Inflammatory macrophage (primary cell): ENCODE measurements around the gene ASB18.

Experiments
- DNase-seq, 2 donors: peaks; one replicate each; pipeline ENCODE4 v3.0.0-alpha.2; 2020 to 2022

The ASB18 gene

GRCh38 chr2:236205867-236206645, 58.1 kb downstream of the ASB18 start:
- no peak for DNase-seq

GRCh38 chr2:236204953-236205352, 59.3 kb downstream of the ASB18 start:
- DNase-seq: no peak

DNA sequence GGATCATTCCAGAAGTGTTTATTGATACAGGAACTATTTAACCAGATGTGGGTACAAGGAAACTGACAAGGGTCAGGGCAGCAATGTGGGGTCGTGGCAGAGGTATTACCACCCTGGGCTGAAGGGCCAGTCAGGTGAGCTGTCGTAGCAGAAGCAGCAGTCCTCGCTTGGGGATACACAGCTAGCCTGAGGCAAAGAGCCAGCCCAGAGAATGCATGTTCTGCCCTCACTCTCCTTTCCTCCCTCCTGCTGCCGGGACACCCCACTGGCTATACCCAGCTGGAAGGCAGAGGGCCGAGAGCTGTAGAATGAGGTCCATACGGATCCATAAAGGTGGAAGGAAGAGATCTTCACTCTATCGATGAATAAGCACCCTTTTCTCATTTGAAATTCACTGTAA, 63.8 kb downstream of the ASB18 start:
- DNase-seq: no peak

GRCh38 chr2:236196366-236196765, 67.8 kb downstream of the ASB18 start:
- DNase-seq: no peak

GRCh38 chr2:236195726-236196125, 68.5 kb downstream of the ASB18 start:
- no peak for DNase-seq

GRCh38 chr2:236194786-236195185, 69.4 kb downstream of the ASB18 start:
- no peak for DNase-seq

- no peak for DNase-seq
Measured at GRCh38 chr2:236193026-236193425, 71.2 kb downstream of the ASB18 start.

DNA sequence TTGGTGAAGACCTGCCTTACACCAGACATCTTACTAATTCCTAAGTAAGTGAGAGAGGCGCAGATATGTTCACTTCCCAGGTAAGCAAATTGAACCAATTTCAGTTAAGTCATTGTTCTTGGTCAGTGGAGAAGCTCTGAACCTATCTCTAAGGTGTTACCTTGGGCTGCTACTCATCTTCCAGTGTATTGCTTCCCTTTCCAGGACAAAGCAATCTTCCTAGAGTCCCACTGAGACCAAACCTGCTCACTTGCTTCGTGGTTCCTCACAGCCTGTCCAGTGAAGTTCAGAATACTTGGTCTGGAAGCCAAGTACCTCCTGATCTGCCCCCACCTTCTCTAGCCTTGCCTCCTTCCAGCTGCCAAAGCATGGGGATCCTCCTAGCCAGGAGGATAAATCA, 73.5 kb downstream of the ASB18 start:
- DNase-seq: no peak

DNA sequence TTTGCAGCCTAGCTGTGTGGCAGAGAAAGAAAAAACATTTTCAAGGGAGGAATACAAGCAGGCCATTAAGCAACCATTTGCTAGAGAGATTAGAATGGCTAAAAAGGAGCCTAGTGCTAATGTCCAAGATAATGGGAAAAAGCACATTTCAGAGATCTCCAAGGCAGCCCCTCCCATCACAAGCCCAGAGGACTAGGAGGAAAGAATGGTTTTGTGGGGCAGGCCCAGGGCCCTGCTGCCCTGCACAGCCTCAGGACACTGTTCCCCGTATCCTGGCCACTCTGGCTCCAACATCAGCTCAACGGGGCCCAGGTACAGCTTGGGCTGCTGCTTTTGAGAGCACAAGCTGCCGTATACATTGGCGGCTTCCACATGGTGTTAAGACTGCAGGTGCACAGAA, 79.5 kb downstream of the ASB18 start:
- no peak for DNase-seq

GRCh38 chr2:236180831-236181453, 83.3 kb downstream of the ASB18 start:
- peak; percentile 63 for DNase-seq

DNA sequence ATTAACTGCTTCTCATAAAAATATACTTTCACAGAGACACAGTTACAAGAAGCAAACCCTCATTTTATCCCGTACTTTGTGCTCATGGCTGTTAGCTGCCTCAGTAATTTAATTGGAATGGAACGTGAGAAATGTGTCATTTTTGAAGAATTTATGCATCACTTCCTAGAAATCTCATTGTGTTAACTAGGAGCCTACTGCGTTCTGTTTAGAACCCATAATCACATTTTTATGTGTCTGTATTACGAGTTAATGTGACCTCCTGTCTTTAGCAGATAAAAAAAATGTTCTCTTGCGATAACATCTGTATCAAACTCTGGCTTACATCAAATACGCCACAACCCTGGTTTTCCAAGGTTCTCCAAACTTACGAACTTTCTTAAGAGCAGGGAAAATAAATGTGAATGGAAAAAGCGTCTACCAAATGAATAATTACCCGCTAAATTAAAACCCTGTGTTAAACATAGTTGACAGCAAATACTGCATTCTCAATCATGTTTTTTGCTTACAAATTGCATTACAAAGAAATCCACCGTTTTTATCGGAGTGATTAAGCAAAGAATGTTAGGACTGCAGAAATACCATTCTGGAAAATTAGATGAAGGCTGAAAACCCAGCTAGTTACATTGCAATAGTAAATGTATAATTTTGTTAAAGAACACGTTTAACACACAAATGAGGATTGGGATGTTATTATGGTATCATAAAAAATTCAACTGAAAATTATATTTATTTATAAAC, 84.0 kb downstream of the ASB18 start:
- no peak for DNase-seq

DNA sequence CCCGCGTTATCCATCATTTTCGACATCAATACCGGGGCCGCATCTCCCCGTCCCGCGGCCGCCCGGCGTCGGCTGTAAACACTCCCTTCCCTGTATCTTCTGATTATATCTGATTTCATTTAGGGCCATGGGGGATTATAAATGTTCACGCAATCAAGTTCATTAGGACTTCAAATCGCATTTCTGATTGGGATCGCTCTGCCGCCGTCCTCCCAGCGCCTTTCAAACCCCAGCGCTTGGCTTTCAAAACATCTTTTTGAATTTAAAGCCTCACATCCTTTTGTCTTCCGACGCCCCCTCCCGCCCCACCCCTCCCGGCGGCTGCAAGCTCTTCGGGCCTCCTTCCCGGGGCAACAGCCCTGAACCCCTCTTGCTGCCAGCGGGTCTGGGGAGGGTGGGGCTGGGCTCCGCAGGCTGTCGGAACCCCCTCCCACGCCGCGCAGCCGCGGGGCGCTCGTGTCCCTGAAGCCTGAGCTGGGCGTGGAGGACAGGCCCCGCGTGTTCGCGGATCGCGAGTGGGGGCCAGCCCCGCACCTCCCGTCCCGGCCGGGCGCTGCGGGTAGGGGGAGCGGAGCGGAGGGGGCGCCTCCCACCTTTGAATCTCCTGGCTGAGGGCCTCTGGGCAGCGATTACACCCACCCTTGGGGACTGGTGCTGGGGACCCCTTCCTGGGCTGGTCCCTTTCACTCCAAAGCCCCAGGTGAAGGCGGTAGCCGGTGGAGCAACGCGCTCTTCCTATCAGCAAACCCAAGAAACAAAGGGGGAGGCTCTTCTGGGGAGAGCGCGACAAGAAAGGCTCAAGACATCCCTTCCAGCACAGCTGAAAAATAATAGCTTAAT, 84.8 kb downstream of the ASB18 start:
- no peak for DNase-seq

DNA sequence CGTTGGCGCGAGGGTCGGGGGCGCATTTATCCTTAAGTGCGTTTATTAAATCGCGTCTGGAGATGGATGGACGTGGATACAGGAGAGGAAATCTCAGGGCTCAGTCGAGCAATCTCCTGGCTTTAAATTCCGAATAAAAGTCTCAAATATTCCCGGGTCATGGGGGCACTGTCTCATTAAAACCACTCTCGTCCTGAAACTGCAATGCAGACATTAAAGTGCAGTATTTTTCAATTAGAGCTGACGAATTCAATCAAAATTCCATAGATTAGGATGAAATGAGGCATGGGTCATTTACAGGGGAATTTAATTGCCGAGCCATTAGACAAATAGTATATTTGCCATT, 85.3 kb downstream of the ASB18 start:
- DNase-seq: no peak

- no peak for DNase-seq
Measured at GRCh38 chr2:236177967-236178889, 86.0 kb downstream of the ASB18 start.

DNA sequence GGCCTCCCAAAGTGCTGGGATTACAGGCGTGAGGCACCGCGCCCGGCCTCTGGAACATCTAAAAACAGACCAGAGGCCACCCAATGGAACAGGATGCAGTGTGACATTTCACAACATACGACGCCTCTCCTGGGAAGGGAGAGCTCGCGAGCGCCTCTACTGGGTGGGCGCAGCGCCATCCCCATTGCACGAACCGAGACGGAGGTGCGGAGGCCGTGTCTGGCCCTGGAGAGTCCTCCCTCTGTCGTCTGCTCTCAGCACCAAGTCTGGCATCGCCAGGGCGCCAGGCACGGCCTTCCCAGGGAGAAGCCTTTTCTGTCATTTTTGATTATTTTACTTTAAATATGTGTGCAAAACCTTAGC, 86.6 kb downstream of the ASB18 start:
- no peak for DNase-seq

- no peak for DNase-seq
Measured at GRCh38 chr2:236176951-236177350, 87.3 kb downstream of the ASB18 start.

- no peak for DNase-seq
Measured at GRCh38 chr2:236176417-236176816, 87.8 kb downstream of the ASB18 start.

DNA sequence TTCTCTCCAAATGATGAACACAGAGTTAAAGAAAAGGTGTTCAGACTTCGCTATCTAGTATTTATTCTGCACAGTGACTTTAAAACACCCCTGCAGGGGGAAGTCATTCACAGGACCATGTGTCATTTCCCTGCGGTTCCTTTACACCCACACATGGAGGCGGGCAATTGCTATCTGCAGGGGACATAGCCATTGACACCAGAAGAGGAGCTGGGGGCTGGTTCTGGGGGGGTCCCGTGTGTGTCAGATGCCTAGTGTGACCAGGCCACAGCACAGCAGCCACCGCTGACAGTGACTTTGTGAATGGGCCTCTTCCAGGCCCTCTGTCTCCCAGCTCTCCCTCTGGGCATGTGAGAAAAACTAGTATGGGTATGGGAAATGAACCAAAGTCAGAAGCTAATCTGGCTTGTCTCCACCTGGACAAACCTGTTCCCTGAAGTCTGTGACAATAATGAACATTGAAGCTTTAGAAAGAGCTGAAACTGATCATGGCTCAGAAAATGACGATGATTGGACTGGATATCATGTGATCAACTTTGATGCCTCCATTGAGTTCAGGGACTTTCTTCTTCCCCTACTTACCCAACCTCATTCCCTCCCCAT, 88.6 kb downstream of the ASB18 start:
- DNase-seq: peak; percentile 81 to 91

DNA sequence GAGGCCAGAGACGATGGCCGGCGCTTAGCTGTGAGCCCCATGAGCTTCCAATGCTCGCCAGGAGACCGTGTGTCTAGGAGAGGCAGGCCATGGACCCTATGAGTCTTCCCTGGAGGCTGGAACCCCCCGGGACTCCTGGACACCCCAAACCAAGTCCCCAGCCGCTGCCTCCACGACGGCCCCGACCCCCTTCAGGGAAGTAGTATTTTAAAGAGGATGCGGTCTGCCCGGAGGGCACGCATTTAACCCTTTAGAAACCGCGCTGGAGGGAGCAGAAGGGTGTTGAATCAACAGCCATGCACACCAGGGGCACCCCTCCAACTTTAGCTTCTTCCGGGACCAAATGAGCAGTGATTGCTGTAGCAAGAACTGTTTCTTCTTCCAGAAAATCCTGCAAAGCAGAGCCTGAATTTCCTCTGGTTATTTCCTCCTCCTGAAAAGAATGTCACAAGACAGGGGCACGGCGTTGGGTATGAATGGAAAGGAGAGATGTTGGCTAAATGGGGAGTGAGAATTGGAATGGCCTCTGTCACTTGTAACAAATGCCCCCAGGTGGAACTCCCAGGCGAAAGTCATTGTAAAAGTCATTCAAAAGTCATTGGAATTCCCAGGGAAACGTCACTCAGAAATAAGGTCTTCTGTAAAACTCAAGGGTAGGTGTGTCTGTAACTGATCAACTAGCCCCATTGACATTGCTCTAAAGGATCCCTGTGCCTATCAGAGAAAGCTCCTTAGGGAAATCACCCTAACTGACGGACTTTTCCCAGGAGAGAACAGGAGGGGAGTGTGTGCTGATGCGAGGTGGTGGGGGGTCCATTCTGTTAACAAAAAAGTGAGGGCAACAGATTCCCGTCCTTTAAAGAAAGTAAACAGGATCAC, 90.2 kb downstream of the ASB18 start:
- no peak for DNase-seq

DNA sequence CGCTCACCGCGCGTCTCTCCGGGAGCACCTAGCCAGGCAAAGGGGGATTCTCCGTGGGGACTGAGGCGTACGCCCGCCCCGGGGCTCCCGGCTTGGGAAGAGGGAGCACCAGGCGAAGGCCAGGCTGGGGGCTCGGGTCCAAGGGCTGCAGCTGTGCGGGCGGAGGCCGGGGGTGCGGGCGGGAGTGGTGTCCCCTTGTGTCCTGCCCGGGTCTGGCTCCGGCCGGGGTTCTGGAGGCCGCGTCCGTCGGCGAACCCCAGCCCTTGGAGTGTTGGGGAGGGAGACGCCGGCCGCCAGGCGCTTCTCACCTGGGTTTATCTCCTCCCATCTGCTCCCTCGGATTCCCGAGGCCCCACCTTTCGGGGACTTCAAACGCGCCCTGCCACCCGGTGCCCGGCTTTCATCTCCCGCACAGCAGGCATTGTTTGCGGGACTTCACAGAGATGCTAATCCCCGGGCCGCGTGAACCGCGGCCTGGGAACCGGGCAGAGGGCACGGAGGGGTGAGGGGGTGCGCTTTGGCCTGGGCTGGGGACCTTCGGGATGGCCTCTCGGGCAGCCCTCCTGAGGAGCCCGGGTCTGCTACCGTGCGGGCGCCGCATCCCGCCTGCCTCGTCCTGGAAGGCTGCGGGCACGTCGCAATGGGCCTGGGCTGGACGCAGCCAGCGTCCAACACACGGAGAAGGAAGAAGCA, 91.0 kb downstream of the ASB18 start:
- no peak for DNase-seq
